H9 (cell line): Measurements from ENCODE around the gene TNFAIP2. TPM values are rescaled to one million over a fixed set of nuclear protein-coding genes. Genes with fewer than 3 reads are reported as not detected.

Source experiments
- DNase-seq: peaks from one replicate; pipeline ENCODE4 v3.0.0-alpha.2; 2017
- H2AFZ ChIP-seq: one replicate; pipeline ENCODE4 v1.6.1; 2013; ENCODE audit warnings: mild to moderate bottlenecking, low read length, control low read depth, moderate library complexity
- H2AK5ac ChIP-seq: 2 replicates; pipeline ENCODE4 v1.6.1; 2013; ENCODE audit warnings: low read length, control low read depth, mixed read lengths; ENCODE audit not compliant: insufficient read length
- H2BK120ac ChIP-seq: one replicate; pipeline ENCODE4 v1.6.1; 2013; ENCODE audit warnings: low read depth, mild to moderate bottlenecking, low read length, control low read depth, inconsistent platforms; ENCODE audit not compliant: poor library complexity, severe bottlenecking
- H2BK12ac ChIP-seq: 2 replicates; pipeline ENCODE4 v1.6.1; 2013; ENCODE audit warnings: low read length, control low read depth, mixed read lengths, low read depth; ENCODE audit not compliant: insufficient read length
- H2BK15ac ChIP-seq: 2 replicates; pipeline ENCODE4 v1.6.1; 2013; ENCODE audit warnings: low read depth, low read length, control low read depth
- H2BK20ac ChIP-seq: one replicate; pipeline ENCODE4 v1.6.1; 2013; ENCODE audit warnings: low read depth, mild to moderate bottlenecking, low read length, control low read depth, inconsistent platforms; ENCODE audit not compliant: poor library complexity, severe bottlenecking
- H2BK5ac ChIP-seq: 2 replicates; pipeline ENCODE4 v1.6.1; 2013; ENCODE audit warnings: low read length, control low read depth, mixed read lengths; ENCODE audit not compliant: insufficient read length
- H3K14ac ChIP-seq: 2 replicates; pipeline ENCODE4 v1.6.1; 2013; ENCODE audit warnings: low read length, control low read depth; ENCODE audit not compliant: insufficient read depth
- H3K18ac ChIP-seq: 2 replicates; pipeline ENCODE4 v1.6.1; 2013; ENCODE audit warnings: low read depth, mild to moderate bottlenecking, mixed read lengths, low read length, control low read depth; ENCODE audit not compliant: insufficient read length
- H3K23ac ChIP-seq: 2 replicates; pipeline ENCODE4 v1.6.1; 2013; ENCODE audit warnings: low read length, control low read depth, mixed read lengths, low read depth; ENCODE audit not compliant: insufficient read length
- H3K23me2 ChIP-seq: 2 replicates; pipeline ENCODE4 v1.6.1; 2013; ENCODE audit warnings: low read depth, mild to moderate bottlenecking, mixed read lengths, low read length, control low read depth; ENCODE audit not compliant: insufficient read length, poor library complexity, severe bottlenecking
- H3K27ac ChIP-seq: 2 replicates; pipeline ENCODE4 v1.5.1; 2013; ENCODE audit warnings: low read length, control low read depth, mixed read lengths, low read depth; ENCODE audit not compliant: insufficient read length
- H3K27me3 ChIP-seq: 2 replicates; pipeline ENCODE4 v1.6.1; 2013; ENCODE audit warnings: low read length, control low read depth, inconsistent platforms; ENCODE audit not compliant: insufficient read depth
- H3K4ac ChIP-seq: 2 replicates; pipeline ENCODE4 v1.6.1; 2013; ENCODE audit warnings: low read depth, mild to moderate bottlenecking, control low read depth, inconsistent platforms, low read length, moderate library complexity
- H3K4me1 ChIP-seq: 2 replicates; pipeline ENCODE4 v1.6.1; 2013; ENCODE audit warnings: low read length, control low read depth, inconsistent platforms; ENCODE audit not compliant: insufficient read depth
- H3K4me2 ChIP-seq: 2 replicates; pipeline ENCODE4 v1.6.1; 2013; ENCODE audit warnings: low read length, control low read depth, mixed read lengths; ENCODE audit not compliant: insufficient read length, insufficient read depth
- H3K56ac ChIP-seq: 2 replicates; pipeline ENCODE4 v1.6.1; 2013; ENCODE audit warnings: low read depth, mild to moderate bottlenecking, mixed read lengths, low read length, control low read depth; ENCODE audit not compliant: insufficient read length
- H3K79me1 ChIP-seq: 2 replicates; pipeline ENCODE4 v1.6.1; 2013; ENCODE audit warnings: low read depth, mild to moderate bottlenecking, moderate library complexity, low read length, control low read depth, inconsistent platforms; ENCODE audit not compliant: insufficient read depth, poor library complexity, severe bottlenecking
- H3K79me2 ChIP-seq: 2 replicates; pipeline ENCODE4 v1.6.1; 2013; ENCODE audit warnings: low read length, control low read depth, inconsistent platforms; ENCODE audit not compliant: insufficient read depth
- H3K9ac ChIP-seq: 2 replicates; pipeline ENCODE4 v1.6.1; 2013; ENCODE audit warnings: low read length, control low read depth, mixed read lengths; ENCODE audit not compliant: insufficient read length; ENCODE audit errors: extremely low read depth
- H3K9me3 ChIP-seq: one replicate; pipeline ENCODE4 v1.6.1; 2013; ENCODE audit warnings: low read depth, low read length, inconsistent platforms; ENCODE audit not compliant: control insufficient read depth
- H3T11ph ChIP-seq: one replicate; pipeline ENCODE4 v1.6.1; 2013; ENCODE audit warnings: mild to moderate bottlenecking, low read length, control low read depth, inconsistent platforms
- H4K20me1 ChIP-seq: one replicate; pipeline ENCODE4 v1.6.1; 2013; ENCODE audit not compliant: control insufficient read depth, insufficient read length, insufficient read depth
- H4K5ac ChIP-seq: 2 replicates; pipeline ENCODE4 v1.6.1; 2013; ENCODE audit warnings: low read depth, mild to moderate bottlenecking, mixed read lengths, low read length, control low read depth; ENCODE audit not compliant: insufficient read length
- H4K8ac ChIP-seq: replicated peaks from 2 replicates; pipeline ENCODE4 v1.6.1; 2013; ENCODE audit warnings: low read length, control low read depth, mixed read lengths, low read depth; ENCODE audit not compliant: insufficient read length
- H4K91ac ChIP-seq: 2 replicates; pipeline ENCODE4 v1.6.1; 2013; ENCODE audit warnings: low read depth, mild to moderate bottlenecking, moderate library complexity, mixed read lengths, low read length, control low read depth; ENCODE audit not compliant: insufficient read length
- H3K27ac Mint-ChIP-seq, 3 experiments: 2 replicates in 2 of 3; 3 replicates in 1 of 3; pipeline ENCODE4 v1.8.0; 2020 to 2021; ENCODE audit warnings: mixed read lengths in 3 of 3, mild to moderate bottlenecking in 1 of 3, moderate library complexity in 1 of 3
- H3K27me3 Mint-ChIP-seq: 2 replicates; pipeline ENCODE4 v1.8.0; 2021; ENCODE audit warnings: low read depth, mild to moderate bottlenecking, moderate library complexity, mixed read lengths
- H3K36me3 Mint-ChIP-seq, 3 experiments: 2 replicates in 2 of 3; 3 replicates in 1 of 3; pipeline ENCODE4 v1.8.0; 2020 to 2021; ENCODE audit warnings: low read depth in 3 of 3, mixed read lengths in 3 of 3; ENCODE audit not compliant: insufficient read depth in 1 of 3
- H3K4me1 Mint-ChIP-seq, 2 experiments: 2 replicates each; pipeline ENCODE4 v1.8.0; 2020; ENCODE audit warnings: mixed read lengths in 2 of 2
- H3K4me3 Mint-ChIP-seq, 2 experiments: 2 replicates in 1 of 2; 3 replicates in 1 of 2; pipeline ENCODE4 v1.8.0; 2020 to 2021; ENCODE audit warnings: mild to moderate bottlenecking in 2 of 2, mixed read lengths in 2 of 2, moderate library complexity in 1 of 2
- H3K9me3 Mint-ChIP-seq, 2 experiments: 2 replicates in 1 of 2; 3 replicates in 1 of 2; pipeline ENCODE4 v1.8.0; 2020; ENCODE audit warnings: mild to moderate bottlenecking in 2 of 2, mixed read lengths in 2 of 2, moderate library complexity in 1 of 2
- WGBS: extraction: QIAGEN DNeasy Blood & Tissue Kit; methylation state at CpG from one replicate; pipeline ENCODE4 v1.1.7; 2013; ENCODE audit warnings: missing lambda C conversion rate, low lambda C conversion rate, mixed read lengths; ENCODE audit not compliant: insufficient read length; ENCODE audit errors: extremely low coverage; 5-methylcytosine and 5-hydroxymethylcytosine counted together
- total RNA-seq: library from RNA; stranded (reverse); gene quantifications from 2 replicates; pipeline ENCODE4 v1.2.1, GENCODE V29; 2021
- TF ChIP-seq, protein P1 (sequence below): fragments of 200-600 bp; sonication (generic); conservative IDR thresholded peaks from 3 replicates; pipeline ENCODE4 v1.8.0; 2021; ENCODE audit warnings: antibody characterized with exemption, mild to moderate bottlenecking

Gene TNFAIP2
- total RNA-seq, 1 experiment from 2014 or later: 29.3 TPM

GRCh38 chr14:103132381-103133209 is 9.3 kb downstream of the TNFAIP2 start:
- no peak overlapping the region for H3K14ac ChIP-seq
- DNase-seq: no peak

More at GRCh38 chr14:103132381-103133209, 9.3 kb downstream of the TNFAIP2 start:
- Histone ChIP-seq H3K79me1 (no peaks in the 10 kb centered on the region), H3K27me3 (no peaks in the 10 kb centered on the region), H3K9ac (no peak overlapping the region), H2BK12ac (no peak overlapping the region), H2BK15ac (no peak overlapping the region), H4K91ac (no peak overlapping the region), H3K56ac (no peak overlapping the region), H3T11ph (no peak overlapping the region), H3K4me2 (no peak overlapping the region), H2AFZ (no peak overlapping the region), H4K20me1 (peaks cover 4% of the 10 kb centered on the region), H2BK5ac (no peak overlapping the region), H3K18ac (no peak overlapping the region), H3K23ac (no peak overlapping the region), H4K5ac (peak overlapping the region; percentile 6), H3K27ac (no peak overlapping the region), H3K9me3 (no peaks in the 10 kb centered on the region), H2BK120ac (no peak overlapping the region), H3K79me2 (no peaks in the 10 kb centered on the region), H4K8ac (peak overlapping the region; percentile 13), H2AK5ac (no peak overlapping the region), H3K4ac (no peak overlapping the region), H3K23me2 (no peaks in the 10 kb centered on the region), H3K4me1 (no peaks in the 10 kb centered on the region; the same call in 1 of the 2 replicates), H2BK20ac (no peak overlapping the region)
- TF ChIP-seq, protein P1, sequence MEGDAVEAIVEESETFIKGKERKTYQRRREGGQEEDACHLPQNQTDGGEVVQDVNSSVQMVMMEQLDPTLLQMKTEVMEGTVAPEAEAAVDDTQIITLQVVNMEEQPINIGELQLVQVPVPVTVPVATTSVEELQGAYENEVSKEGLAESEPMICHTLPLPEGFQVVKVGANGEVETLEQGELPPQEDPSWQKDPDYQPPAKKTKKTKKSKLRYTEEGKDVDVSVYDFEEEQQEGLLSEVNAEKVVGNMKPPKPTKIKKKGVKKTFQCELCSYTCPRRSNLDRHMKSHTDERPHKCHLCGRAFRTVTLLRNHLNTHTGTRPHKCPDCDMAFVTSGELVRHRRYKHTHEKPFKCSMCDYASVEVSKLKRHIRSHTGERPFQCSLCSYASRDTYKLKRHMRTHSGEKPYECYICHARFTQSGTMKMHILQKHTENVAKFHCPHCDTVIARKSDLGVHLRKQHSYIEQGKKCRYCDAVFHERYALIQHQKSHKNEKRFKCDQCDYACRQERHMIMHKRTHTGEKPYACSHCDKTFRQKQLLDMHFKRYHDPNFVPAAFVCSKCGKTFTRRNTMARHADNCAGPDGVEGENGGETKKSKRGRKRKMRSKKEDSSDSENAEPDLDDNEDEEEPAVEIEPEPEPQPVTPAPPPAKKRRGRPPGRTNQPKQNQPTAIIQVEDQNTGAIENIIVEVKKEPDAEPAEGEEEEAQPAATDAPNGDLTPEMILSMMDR: no peak
- H3K4me1 Mint-ChIP-seq: peaks cover 8 to 21% of the 10 kb centered on the region in 2 experiments
- no CpG with 5 or more reads among the region's 39 CpGs for WGBS
- H3K36me3 Mint-ChIP-seq: peaks cover 9 to 35% (median 17%) of the 10 kb centered on the region in 3 experiments; a peak in 6 of 7 replicates
- peak overlapping the region; percentile 44 to 70 (median 61); a peak in 3 of 7 replicates for H3K27ac Mint-ChIP-seq
- peaks cover 9% of the 10 kb centered on the region for H3K27me3 Mint-ChIP-seq
- peak overlapping the region in 1 of 2 experiments; percentile 7; a peak in 1 of 5 replicates for H3K4me3 Mint-ChIP-seq
- H3K9me3 Mint-ChIP-seq: no peaks in the 10 kb centered on the region; a peak in 1 of 5 replicates
